Measurements from ENCODE around the gene ANKMY1. TPM values are rescaled to one million over a fixed set of nuclear protein-coding genes. Genes with fewer than 3 reads are reported as not detected.
A peak's percentile ranks its signal among the peaks of the same experiment; 100 is the strongest.

ANKMY1 gene
- total RNA-seq, 1 donor = 11.2 TPM

DNA sequence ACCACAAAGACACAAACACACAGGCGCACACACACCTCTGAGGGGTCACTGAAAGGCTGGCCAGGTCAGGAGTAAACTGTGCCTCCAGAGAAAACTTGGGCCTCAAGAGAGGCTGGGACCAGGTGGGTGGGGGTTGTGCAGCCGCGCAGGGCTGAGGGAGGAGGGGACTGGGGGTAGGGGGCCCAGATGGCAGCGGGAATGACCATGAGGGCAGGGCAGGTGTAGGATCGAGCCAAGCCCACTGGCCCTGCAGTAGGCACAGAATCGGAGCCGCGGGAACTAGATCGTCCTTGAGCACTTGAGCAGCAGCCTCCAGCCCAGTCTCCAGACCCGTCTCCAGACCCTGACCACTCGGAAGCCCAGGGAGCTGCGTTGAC, 36.8 kb downstream of the ANKMY1 start:
- H3K36me3 ChIP-seq (ENCODE audit: insufficient read depth, low read length) = no peaks in the 10 kb centered on the region
- H3K79me2 ChIP-seq (ENCODE audit: insufficient read depth, low read length) = no peaks in the 10 kb centered on the region
- H3K4me2 ChIP-seq (ENCODE audit: insufficient read depth, low read length) = no peak overlapping the region
- peaks cover 7% of the 10 kb centered on the region for H3K4me1 ChIP-seq (ENCODE audit: insufficient read depth, low read length)
- no peaks in the 10 kb centered on the region for H4K20me1 ChIP-seq (ENCODE audit: insufficient read depth, low read length)
- no peak overlapping the region for H3K4me3 ChIP-seq (ENCODE audit: insufficient read depth, low read length)
- H3K9me3 ChIP-seq (ENCODE audit: low read depth, low read length) = peaks cover 2% of the 10 kb centered on the region
- H3K27ac ChIP-seq (ENCODE audit: low read depth, low read length) = no peak overlapping the region
- H2AFZ ChIP-seq (ENCODE audit: low read length) = no peak overlapping the region
- TF ChIP-seq, protein P1, sequence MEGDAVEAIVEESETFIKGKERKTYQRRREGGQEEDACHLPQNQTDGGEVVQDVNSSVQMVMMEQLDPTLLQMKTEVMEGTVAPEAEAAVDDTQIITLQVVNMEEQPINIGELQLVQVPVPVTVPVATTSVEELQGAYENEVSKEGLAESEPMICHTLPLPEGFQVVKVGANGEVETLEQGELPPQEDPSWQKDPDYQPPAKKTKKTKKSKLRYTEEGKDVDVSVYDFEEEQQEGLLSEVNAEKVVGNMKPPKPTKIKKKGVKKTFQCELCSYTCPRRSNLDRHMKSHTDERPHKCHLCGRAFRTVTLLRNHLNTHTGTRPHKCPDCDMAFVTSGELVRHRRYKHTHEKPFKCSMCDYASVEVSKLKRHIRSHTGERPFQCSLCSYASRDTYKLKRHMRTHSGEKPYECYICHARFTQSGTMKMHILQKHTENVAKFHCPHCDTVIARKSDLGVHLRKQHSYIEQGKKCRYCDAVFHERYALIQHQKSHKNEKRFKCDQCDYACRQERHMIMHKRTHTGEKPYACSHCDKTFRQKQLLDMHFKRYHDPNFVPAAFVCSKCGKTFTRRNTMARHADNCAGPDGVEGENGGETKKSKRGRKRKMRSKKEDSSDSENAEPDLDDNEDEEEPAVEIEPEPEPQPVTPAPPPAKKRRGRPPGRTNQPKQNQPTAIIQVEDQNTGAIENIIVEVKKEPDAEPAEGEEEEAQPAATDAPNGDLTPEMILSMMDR (IDR thresholded peaks at IDR 0.05; ENCODE audit: extremely low read depth, low read depth, low read length) = no peak
- DNase-seq (ENCODE audit: insufficient read length, low spot score, missing footprints) = peak; percentile 49
- H3K27me3 ChIP-seq (ENCODE audit: insufficient read depth, low read length) = peaks cover 7% of the 10 kb centered on the region

DNA sequence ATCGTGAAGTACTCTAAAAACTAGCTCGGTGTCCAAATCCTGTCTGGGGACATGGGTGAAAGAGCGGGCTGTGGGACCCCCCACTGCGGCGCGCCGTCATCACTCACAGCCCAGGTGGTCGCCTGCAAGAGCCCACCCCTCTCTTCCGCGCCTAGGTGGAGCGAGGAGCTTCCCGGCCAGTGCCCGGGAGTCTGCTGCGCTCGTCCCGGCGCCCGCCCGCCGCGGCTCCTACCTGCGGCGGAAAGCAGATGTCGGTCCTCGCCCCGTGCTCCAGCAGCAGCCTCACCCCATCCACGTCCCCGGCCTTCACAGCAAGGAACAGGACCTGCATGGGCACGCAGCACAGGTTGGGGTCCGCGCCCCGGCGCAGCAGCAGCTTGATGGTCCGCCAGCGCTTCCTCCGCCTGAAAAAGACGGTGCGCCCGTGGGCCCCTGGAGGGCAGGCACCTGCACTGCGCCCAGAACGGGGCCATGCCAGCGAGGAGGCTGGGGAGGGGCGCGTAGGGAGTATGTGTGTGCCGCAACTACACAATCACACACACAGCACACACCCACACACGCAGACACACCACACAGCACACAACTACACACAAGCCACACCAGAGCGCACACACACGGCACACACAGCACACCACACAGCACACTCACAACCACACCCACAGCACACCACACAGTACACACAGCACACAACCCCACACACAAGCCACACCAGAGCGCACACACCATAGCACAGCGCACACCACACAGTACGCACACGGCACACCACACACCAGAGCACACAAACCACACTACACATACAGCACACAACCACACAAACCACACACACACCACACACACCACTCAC, 37.4 kb downstream of the ANKMY1 start:
- peaks cover 7% of the 10 kb centered on the region for H3K4me1 ChIP-seq (ENCODE audit: insufficient read depth, low read length)
- no peak overlapping the region for H2AFZ ChIP-seq (ENCODE audit: low read length)
- no peaks in the 10 kb centered on the region for H3K79me2 ChIP-seq (ENCODE audit: insufficient read depth, low read length)
- peak; percentile 36 for DNase-seq (ENCODE audit: insufficient read length, low spot score, missing footprints)
- H3K27me3 ChIP-seq (ENCODE audit: insufficient read depth, low read length) = peaks cover 7% of the 10 kb centered on the region
- TF ChIP-seq, protein P1 (IDR thresholded peaks at IDR 0.05; ENCODE audit: extremely low read depth, low read depth, low read length) = no peak
- peak overlapping the region; percentile 68 for H3K4me2 ChIP-seq (ENCODE audit: insufficient read depth, low read length)
- peaks cover 2% of the 10 kb centered on the region for H3K9me3 ChIP-seq (ENCODE audit: low read depth, low read length)
- peak overlapping the region; percentile 46 for H3K4me3 ChIP-seq (ENCODE audit: insufficient read depth, low read length)
- H3K27ac ChIP-seq (ENCODE audit: low read depth, low read length) = no peak overlapping the region
- no peaks in the 10 kb centered on the region for H3K36me3 ChIP-seq (ENCODE audit: insufficient read depth, low read length)
- H4K20me1 ChIP-seq (ENCODE audit: insufficient read depth, low read length) = no peaks in the 10 kb centered on the region

DNA sequence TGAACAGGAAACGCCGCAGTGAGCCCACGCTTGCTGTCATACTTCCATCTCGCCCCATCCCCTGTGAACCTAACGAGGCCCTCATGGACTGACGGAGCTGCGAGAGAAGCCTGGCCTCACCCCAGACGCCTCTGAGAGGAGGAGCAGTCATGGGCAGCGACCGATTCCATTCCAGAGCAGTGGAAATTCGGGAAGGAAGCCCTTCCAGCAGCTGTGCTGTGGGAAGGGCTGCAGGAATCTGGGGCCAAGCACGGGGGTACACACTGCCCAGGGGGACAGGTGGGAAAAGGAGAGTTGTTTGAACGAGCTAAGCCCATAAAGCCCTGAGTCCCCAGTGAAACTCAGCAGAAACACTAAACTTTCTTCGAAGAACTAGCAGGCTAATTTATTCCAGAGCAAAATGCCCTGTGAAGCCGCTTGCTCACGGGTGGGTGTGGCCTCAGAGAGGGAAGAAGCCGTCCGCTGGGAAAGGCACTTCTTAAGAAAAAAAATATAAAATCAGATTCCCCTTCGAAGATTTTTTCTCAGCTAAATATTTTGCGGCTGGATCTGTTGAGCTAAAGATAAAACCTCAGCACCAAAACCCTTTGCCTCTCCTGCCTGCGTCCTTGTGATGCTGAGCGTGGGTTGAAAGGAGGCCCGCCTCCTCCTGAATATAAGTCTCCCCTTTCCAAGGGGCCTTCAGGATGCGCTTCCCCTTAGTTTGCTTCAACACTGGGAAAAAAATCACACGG, 38.2 kb downstream of the ANKMY1 start:
- H3K79me2 ChIP-seq (ENCODE audit: insufficient read depth, low read length) = no peaks in the 10 kb centered on the region
- peak overlapping the region; percentile 46 for H3K4me3 ChIP-seq (ENCODE audit: insufficient read depth, low read length)
- no peaks in the 10 kb centered on the region for H3K36me3 ChIP-seq (ENCODE audit: insufficient read depth, low read length)
- H3K4me2 ChIP-seq (ENCODE audit: insufficient read depth, low read length) = peak overlapping the region; percentile 68
- peaks cover 7% of the 10 kb centered on the region for H3K27me3 ChIP-seq (ENCODE audit: insufficient read depth, low read length)
- H4K20me1 ChIP-seq (ENCODE audit: insufficient read depth, low read length) = no peaks in the 10 kb centered on the region
- no peak overlapping the region for H3K27ac ChIP-seq (ENCODE audit: low read depth, low read length)
- H3K4me1 ChIP-seq (ENCODE audit: insufficient read depth, low read length) = peaks cover 7% of the 10 kb centered on the region
- peak overlapping the region; percentile 75 for H2AFZ ChIP-seq (ENCODE audit: low read length)
- peak; percentile 87 for DNase-seq (ENCODE audit: insufficient read length, low spot score, missing footprints)
- H3K9me3 ChIP-seq (ENCODE audit: low read depth, low read length) = peaks cover 2% of the 10 kb centered on the region
- TF ChIP-seq, protein P1 (IDR thresholded peaks at IDR 0.05; ENCODE audit: extremely low read depth, low read depth, low read length) = no peak

DNA sequence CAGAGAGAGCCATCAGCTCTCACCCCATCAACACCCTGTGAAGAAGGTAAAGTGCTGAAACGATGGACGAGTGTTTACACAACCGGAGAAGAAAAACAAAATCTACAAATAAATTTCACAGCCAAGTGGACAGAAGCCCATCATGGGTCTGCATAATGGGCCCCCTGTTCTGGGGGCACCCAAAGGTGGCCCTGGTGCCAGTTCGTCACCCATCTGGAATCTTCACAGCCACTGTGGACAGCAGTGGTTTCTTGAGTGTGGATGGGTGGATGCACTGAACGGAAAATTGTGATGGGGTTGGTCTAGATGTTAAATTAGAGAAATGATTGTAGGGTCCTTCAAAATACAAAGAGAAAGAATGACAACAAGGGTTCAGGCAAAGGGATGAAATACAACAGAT, 38.8 kb downstream of the ANKMY1 start:
- H3K4me3 ChIP-seq (ENCODE audit: insufficient read depth, low read length) = no peak overlapping the region
- DNase-seq (ENCODE audit: insufficient read length, low spot score, missing footprints) = no peak
- peaks cover 7% of the 10 kb centered on the region for H3K27me3 ChIP-seq (ENCODE audit: insufficient read depth, low read length)
- H2AFZ ChIP-seq (ENCODE audit: low read length) = no peak overlapping the region
- peaks cover 11% of the 10 kb centered on the region for H3K4me1 ChIP-seq (ENCODE audit: insufficient read depth, low read length)
- no peaks in the 10 kb centered on the region for H3K79me2 ChIP-seq (ENCODE audit: insufficient read depth, low read length)
- H3K4me2 ChIP-seq (ENCODE audit: insufficient read depth, low read length) = peak overlapping the region; percentile 68
- H3K9me3 ChIP-seq (ENCODE audit: low read depth, low read length) = peaks cover 2% of the 10 kb centered on the region
- H3K36me3 ChIP-seq (ENCODE audit: insufficient read depth, low read length) = no peaks in the 10 kb centered on the region
- no peak overlapping the region for H3K27ac ChIP-seq (ENCODE audit: low read depth, low read length)
- H4K20me1 ChIP-seq (ENCODE audit: insufficient read depth, low read length) = no peaks in the 10 kb centered on the region
- TF ChIP-seq, protein P1 (IDR thresholded peaks at IDR 0.05; ENCODE audit: extremely low read depth, low read depth, low read length) = no peak
